MM.1S (cell line): ENCODE results near the gene SYTL5.
"Not testable (repeated sequence)": the region's sequence is repeated elsewhere in the genome, so short reads cannot be mapped to it uniquely, and the experiment has no call there.

ENCODE experiments used
- DNase-seq: peaks from one replicate; pipeline ENCODE4 v3.0.0-alpha.2; 2015
- H2AFZ ChIP-seq: fragments of 300-600 bp; sonication (generic); 2 replicates; pipeline ENCODE4 v1.6.0; 2016; ENCODE audit warnings: antibody characterized with exemption, low read length
- H3F3A ChIP-seq: fragments of 300-600 bp; sonication (generic); 2 replicates; pipeline ENCODE4 v1.6.1; 2016; ENCODE audit warnings: mild to moderate bottlenecking, antibody characterized with exemption, low read length, moderate library complexity, mixed read lengths; ENCODE audit not compliant: insufficient read depth
- H3K27ac ChIP-seq: fragments of 300-600 bp; sonication (generic); 2 replicates; pipeline ENCODE4 v1.5.1; 2016; ENCODE audit warnings: mild to moderate bottlenecking, low read length
- H3K27me3 ChIP-seq: fragments of 300-600 bp; sonication (generic); replicated peaks from 2 replicates; pipeline ENCODE4 v1.6.0; 2016; ENCODE audit warnings: low read length; ENCODE audit not compliant: insufficient read depth
- H3K36me3 ChIP-seq: fragments of 300-600 bp; sonication (generic); replicated peaks from 2 replicates; pipeline ENCODE4 v1.6.1; 2016; ENCODE audit warnings: mild to moderate bottlenecking, low read length, mixed read lengths; ENCODE audit not compliant: insufficient read depth
- H3K4me1 ChIP-seq: fragments of 300-600 bp; sonication (generic); 2 replicates; pipeline ENCODE4 v1.6.1; 2016; ENCODE audit warnings: low read length, mixed read lengths
- H3K4me2 ChIP-seq: fragments of 300-600 bp; sonication (generic); 2 replicates; pipeline ENCODE4 v1.6.0; 2016; ENCODE audit warnings: low read depth, low read length
- H3K4me3 ChIP-seq: fragments of 300-600 bp; sonication (generic); 2 replicates; pipeline ENCODE4 v1.5.1; 2016; ENCODE audit warnings: low read length, mixed read lengths
- H3K79me2 ChIP-seq: fragments of 300-600 bp; sonication (generic); 2 replicates; pipeline ENCODE4 v1.6.1; 2016; ENCODE audit warnings: mixed run types, low read length, mixed read lengths
- H3K9ac ChIP-seq: fragments of 300-600 bp; sonication (generic); 2 replicates; pipeline ENCODE4 v1.6.1; 2016; ENCODE audit warnings: low read length, mixed read lengths
- H3K9me2 ChIP-seq: fragments of 300-600 bp; sonication (generic); replicated peaks from 2 replicates; pipeline ENCODE4 v1.6.1; 2016; ENCODE audit warnings: mild to moderate bottlenecking, low read length, mixed read lengths; ENCODE audit not compliant: insufficient read depth
- H3K9me3 ChIP-seq: fragments of 300-600 bp; sonication (generic); replicated peaks from 2 replicates; pipeline ENCODE4 v1.6.1; 2016; ENCODE audit warnings: mild to moderate bottlenecking, low read length, mixed read lengths; ENCODE audit not compliant: insufficient read depth
- H4K20me1 ChIP-seq: fragments of 300-600 bp; sonication (generic); 2 replicates; pipeline ENCODE4 v1.6.1; 2016; ENCODE audit warnings: mild to moderate bottlenecking, low read length, moderate library complexity, mixed read lengths; ENCODE audit not compliant: insufficient read depth
- EZH2 ChIP-seq: fragments of 300-600 bp; sonication (generic); optimal IDR thresholded peaks from 2 replicates; pipeline ENCODE3; 2017; ENCODE audit warnings: low read depth, mild to moderate bottlenecking, antibody characterized with exemption, low read length, mixed read lengths
- EZH2phosphoT487 ChIP-seq: fragments of 300-600 bp; sonication (generic); IDR thresholded peaks from 2 replicates; pipeline ENCODE4 v1.6.1; 2018; ENCODE audit warnings: antibody characterized with exemption, low read length
- TF ChIP-seq, protein P1 (sequence below): fragments of 300-600 bp; sonication (generic); IDR thresholded peaks from 2 replicates; pipeline ENCODE4 v1.5.1; 2016; ENCODE audit warnings: antibody characterized with exemption, low read length, mixed read lengths

SYTL5 gene

DNA sequence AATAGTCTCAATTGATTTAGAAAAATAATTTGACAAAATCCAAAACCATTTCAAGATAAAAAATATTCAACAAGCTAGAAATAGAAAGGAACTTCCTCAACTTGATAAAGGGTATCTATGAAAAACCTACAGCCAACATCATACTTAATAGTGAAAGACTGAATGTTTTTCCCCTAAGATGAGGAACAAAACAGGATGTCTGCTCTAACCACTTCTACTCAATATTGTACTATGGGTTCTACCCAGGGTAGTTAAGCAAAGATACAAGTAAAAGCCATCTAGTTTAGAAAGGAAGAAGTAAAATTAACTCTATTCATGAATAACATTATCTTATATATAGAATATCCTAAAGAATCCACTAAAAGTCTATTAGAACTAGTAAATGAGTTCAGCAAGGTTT is 21.5 kb upstream of the SYTL5 start:
- H3K4me1 ChIP-seq: no peaks in the 10 kb centered on the region
- no peaks in the 10 kb centered on the region for H3K79me2 ChIP-seq
- H3K4me2 ChIP-seq: no peak overlapping the region
- H3K27ac ChIP-seq: no peak overlapping the region
- H3K9me2 ChIP-seq: no peaks in the 10 kb centered on the region
- H3K36me3 ChIP-seq: no peaks in the 10 kb centered on the region
- TF ChIP-seq EZH2: no peak
- TF ChIP-seq, protein P1, sequence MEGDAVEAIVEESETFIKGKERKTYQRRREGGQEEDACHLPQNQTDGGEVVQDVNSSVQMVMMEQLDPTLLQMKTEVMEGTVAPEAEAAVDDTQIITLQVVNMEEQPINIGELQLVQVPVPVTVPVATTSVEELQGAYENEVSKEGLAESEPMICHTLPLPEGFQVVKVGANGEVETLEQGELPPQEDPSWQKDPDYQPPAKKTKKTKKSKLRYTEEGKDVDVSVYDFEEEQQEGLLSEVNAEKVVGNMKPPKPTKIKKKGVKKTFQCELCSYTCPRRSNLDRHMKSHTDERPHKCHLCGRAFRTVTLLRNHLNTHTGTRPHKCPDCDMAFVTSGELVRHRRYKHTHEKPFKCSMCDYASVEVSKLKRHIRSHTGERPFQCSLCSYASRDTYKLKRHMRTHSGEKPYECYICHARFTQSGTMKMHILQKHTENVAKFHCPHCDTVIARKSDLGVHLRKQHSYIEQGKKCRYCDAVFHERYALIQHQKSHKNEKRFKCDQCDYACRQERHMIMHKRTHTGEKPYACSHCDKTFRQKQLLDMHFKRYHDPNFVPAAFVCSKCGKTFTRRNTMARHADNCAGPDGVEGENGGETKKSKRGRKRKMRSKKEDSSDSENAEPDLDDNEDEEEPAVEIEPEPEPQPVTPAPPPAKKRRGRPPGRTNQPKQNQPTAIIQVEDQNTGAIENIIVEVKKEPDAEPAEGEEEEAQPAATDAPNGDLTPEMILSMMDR: no peak
- no peak for TF ChIP-seq EZH2phosphoT487
- H3K4me3 ChIP-seq: no peak overlapping the region
- no peaks in the 10 kb centered on the region for H3F3A ChIP-seq
- H3K9ac ChIP-seq: no peak overlapping the region
- no peak overlapping the region for H2AFZ ChIP-seq
- no peaks in the 10 kb centered on the region for H3K9me3 ChIP-seq
- no peak for DNase-seq
- no peaks in the 10 kb centered on the region for H3K27me3 ChIP-seq
- no peaks in the 10 kb centered on the region for H4K20me1 ChIP-seq

DNA sequence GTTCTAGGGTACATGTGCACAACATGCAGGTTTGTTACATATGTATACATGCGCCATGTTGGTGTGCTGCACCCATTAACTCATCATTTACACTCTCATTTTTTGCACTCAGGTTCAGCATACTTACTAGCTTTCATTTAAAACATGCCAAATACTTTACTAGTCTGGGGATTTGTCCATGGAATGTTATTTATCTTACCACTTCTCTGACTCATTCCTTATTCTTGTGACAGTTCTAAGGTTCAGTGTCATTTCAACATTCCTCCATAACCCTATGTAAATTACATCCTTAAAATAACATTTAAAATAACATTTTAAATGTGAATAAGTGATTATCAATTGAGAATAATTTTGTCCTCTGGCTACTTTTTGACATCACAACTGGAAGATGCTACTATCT is 19.5 kb upstream of the SYTL5 start:
- H2AFZ ChIP-seq: no peak overlapping the region
- H3K27ac ChIP-seq: no peak overlapping the region
- H3K4me3 ChIP-seq: no peak overlapping the region
- no peaks in the 10 kb centered on the region for H3K79me2 ChIP-seq
- TF ChIP-seq EZH2 (no peak), EZH2phosphoT487 (no peak)
- TF ChIP-seq, protein P1: no peak
- H3K36me3 ChIP-seq: no peaks in the 10 kb centered on the region
- no peaks in the 10 kb centered on the region for H3K9me2 ChIP-seq
- no peaks in the 10 kb centered on the region for H3K4me1 ChIP-seq
- no peak overlapping the region for H3K4me2 ChIP-seq
- no peaks in the 10 kb centered on the region for H4K20me1 ChIP-seq
- DNase-seq: no peak
- no peaks in the 10 kb centered on the region for H3K27me3 ChIP-seq
- H3K9ac ChIP-seq: no peak overlapping the region
- H3F3A ChIP-seq: no peaks in the 10 kb centered on the region
- no peaks in the 10 kb centered on the region for H3K9me3 ChIP-seq

DNA sequence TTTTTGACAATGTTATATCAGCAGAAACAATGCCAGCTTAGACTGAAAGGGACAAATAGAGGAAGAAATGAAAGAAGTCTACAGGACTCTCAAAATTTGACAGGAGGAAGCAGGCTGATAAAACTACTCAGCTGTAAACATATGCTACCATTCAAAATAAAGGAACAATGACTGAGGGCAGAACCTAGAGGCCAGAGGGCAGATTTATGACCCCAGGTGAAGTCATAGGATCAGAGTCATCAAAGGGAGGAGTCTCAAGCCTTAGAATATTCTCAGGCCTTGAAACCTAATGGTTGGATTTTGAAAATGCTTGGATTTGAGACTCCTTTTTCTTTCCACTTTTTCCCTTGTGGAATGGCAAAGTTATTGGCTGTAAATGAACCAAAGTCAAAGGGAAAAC is 17.0 kb upstream of the SYTL5 start:
- DNase-seq: no peak
- no peaks in the 10 kb centered on the region for H4K20me1 ChIP-seq
- no peaks in the 10 kb centered on the region for H3K4me1 ChIP-seq
- H3K4me2 ChIP-seq: no peak overlapping the region
- H3K9ac ChIP-seq: no peak overlapping the region
- TF ChIP-seq, protein P1: no peak
- TF ChIP-seq EZH2 (no peak), EZH2phosphoT487 (no peak)
- no peak overlapping the region for H2AFZ ChIP-seq
- H3K9me3 ChIP-seq: no peaks in the 10 kb centered on the region
- no peaks in the 10 kb centered on the region for H3K36me3 ChIP-seq
- no peaks in the 10 kb centered on the region for H3K9me2 ChIP-seq
- no peaks in the 10 kb centered on the region for H3K27me3 ChIP-seq
- no peaks in the 10 kb centered on the region for H3F3A ChIP-seq
- H3K27ac ChIP-seq: no peak overlapping the region
- H3K4me3 ChIP-seq: no peak overlapping the region
- no peaks in the 10 kb centered on the region for H3K79me2 ChIP-seq

DNA sequence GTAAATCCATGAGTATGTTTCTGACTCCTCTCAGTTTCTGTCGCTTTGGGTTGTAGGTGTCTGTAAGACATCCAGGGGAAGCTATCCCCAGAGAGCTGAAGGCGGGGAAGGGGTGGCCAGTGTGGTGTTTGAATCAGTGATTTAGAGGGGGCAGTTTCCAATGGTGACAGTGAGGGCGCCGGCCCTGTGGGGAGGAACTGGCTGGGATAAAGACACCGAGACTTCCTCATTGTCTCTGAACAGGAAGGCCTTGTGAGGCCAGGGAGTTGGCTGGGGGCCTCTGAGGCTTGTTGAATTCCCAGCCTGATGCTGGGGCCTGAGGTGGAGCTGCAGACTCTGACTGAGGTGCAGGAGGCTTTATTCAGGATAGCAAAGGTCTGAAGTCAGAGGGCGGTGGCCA is 15.1 kb upstream of the SYTL5 start:
- not testable (repeated sequence) for H3K27ac ChIP-seq, H4K20me1 ChIP-seq, H3K4me2 ChIP-seq, H3K4me1 ChIP-seq, H3K36me3 ChIP-seq, H3K27me3 ChIP-seq, H3K9me3 ChIP-seq, H3F3A ChIP-seq, H2AFZ ChIP-seq, H3K79me2 ChIP-seq, H3K4me3 ChIP-seq, DNase-seq, H3K9me2 ChIP-seq, H3K9ac ChIP-seq
